ENCODE data around the gene CERT1.

CERT1 gene

DNA sequence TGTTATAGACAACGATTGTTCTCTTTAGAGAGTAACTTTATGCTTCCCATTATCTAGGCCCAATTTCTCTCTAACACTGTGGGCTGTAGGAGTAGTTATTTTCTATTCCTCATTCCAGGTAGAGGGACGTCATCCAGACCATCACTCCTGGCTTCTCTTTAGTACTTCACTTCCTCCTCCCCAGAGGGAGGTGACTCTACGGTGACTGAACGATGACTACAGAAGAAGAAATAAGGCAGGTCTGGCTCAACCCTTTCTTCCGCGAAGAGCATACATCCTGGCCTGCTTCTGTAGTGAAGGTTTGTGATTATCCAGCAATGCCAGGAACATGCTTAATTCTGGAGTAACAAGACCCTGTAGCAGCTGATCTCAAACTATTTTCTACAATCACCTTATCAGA, 123.6 kb downstream of the CERT1 start:
- no peak for DNase-seq

- DNase-seq: no peak
Measured at GRCh38 chr5:75384218-75384617, 127.2 kb downstream of the CERT1 start.

- DNase-seq: no peak
Measured at GRCh38 chr5:75381456-75381855, 130.0 kb downstream of the CERT1 start.

GRCh38 chr5:75380099-75380498, 131.3 kb downstream of the CERT1 start:
- DNase-seq: no peak

DNA sequence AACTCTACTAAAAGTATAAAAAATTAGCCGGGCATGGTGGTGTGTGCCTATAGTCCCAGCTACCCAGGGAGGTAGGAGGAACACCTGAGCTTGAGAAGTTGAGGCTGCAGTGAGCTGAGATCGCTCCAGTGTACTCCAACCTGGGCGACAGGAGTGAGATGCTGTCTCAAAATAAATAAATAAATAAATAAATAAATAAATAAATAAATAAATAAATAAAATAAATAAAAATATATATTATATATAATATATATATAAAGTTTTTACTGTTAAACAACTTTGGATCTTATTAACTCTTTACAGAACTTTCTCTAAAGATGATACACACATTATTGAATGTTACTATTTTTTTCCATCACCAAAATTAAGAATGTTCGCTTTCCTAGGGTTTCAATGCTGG, 136.0 kb downstream of the CERT1 start:
- no peak for DNase-seq

DNA sequence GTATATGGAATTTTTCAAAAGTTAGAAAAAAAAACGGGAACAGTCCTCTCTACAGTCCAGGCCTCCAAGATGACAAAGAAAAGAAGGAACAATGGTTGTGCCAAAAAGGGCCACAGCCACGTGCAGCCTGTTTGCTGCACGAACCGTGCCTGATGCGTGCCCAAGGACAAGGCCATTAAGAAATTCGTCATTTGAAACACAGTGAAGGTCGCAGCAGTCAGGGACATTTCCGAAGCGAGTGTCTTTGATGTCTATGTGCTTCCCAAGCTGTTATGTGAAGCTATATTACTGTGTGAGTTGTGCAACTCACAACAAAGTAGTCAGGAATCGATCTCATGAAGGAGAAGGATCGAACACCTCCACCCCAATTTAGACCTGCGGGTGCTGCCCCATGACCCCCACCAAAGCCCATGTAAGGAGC, 137.0 kb downstream of the CERT1 start:
- no peak for DNase-seq

- no peak for DNase-seq
Measured at GRCh38 chr5:75373862-75374261, 137.6 kb downstream of the CERT1 start.

DNA sequence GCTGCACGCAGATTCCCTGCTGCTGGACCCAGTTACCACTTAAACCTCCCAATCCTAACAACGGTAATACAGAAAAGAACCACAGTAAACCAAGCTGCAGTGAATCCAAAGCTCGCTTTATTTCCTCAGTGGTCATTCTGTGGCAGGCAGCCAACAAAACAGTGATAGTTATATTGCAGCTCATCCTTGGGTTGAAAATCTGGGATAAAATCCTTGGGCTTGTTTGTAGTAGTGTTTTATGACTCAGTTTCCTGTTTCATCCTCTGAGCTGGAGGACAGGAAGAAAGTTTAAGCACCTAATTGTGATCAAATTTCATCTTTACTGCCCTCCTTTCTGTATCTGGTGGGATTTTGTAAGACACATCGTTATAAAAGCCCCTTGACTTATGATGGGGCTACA, 143.0 kb downstream of the CERT1 start:
- DNase-seq: no peak

DNA sequence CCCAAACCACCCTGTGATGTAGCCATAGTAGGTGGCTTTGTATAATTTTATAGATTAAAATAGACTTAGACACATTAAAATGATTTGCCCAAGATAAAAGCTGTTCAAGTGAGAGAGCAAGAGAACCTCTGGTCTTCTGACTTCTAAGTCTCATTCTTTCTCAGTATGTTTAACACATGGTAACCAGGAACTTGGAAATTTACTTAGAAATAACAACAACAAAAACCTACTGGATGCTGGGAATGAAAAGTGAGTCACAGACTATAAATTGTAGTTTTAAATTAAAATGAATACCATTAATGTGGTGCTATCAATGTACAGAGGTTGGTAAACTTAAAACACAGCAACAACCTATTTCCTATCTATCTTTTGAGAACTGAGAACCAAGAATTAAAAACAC, 144.0 kb downstream of the CERT1 start:
- no peak for DNase-seq

- no peak for DNase-seq
Measured at GRCh38 chr5:75366787-75367186, 144.6 kb downstream of the CERT1 start.

GRCh38 chr5:75365740-75366139, 145.7 kb downstream of the CERT1 start:
- no peak for DNase-seq

DNA sequence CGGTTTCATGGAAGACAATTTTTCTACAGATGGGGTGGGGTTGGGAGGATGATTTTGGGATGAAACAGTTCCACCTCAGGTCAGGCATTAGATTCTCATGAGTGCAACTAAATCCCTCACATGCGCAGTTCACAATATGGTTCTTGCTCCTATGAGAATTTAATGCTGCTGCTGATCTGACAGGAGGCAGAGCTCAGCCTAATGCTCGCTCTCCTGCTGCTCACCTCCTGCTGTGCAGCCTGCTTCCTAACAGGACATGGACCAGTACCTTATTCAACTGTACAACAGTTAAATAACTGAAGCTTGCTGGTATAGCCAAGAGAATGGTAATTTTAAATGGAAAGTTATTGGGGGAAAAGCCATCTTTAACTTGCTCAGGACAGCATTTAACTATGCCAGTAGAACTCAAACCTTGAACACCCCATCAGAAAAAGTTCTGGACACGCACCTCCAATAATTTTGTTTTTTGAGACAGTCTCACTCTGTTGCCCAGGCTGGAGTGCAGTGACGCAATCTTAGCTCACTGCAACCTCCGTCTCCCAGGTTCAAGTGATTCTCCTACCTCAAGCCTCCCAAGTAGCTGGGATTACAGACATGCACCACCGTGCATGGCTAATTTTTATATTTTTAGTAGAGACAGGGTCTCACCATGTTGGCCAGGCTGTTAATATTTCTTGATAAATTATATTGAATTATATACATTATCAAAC, 146.7 kb downstream of the CERT1 start:
- DNase-seq: no peak

- no peak for DNase-seq
Measured at GRCh38 chr5:75363726-75364495, 147.5 kb downstream of the CERT1 start.

GRCh38 chr5:75363111-75363510, 148.3 kb downstream of the CERT1 start:
- no peak for DNase-seq

DNA sequence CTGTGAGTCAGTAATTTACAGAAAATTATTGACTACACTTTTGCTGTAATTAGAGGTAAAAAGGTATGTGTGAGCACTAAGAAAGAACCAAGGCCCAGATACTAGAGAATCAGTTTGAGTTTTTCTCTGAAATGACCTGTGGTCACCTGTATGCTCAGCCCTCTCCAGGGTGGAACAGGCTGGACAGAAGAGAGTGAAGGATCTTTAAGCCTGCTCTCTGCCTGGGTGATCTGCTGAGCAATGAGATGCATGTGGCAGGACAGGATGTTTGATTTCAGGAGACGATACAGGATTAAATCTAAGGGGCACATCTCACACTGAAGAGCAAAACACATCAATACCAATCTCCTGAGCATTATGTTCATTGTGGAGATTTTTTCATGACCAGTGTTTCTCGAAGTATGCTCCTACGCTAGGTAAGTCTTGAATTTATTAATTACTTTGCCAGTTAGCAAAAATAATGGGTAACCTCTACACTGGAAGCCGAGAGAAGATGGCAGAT, 148.9 kb downstream of the CERT1 start:
- DNase-seq: no peak

- no peak for DNase-seq
Measured at GRCh38 chr5:75361310-75361709, 150.1 kb downstream of the CERT1 start.

DNA sequence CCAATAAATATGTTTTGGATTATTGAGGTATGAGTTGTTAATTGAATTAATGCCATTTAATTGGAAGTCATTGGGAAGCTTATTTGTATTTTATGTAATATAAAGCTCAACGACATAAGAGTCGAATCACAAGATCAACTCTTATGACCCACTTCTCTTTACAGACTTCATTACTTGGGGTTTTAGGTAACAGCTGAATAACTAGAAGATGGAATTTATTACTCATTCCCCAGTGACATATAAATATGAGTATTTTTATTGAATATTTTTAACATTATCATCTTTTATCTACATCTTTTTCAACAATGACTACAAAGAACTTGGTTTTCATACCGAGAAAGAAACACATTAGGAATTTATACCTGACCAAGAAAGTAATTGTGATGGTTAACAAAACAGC, 153.3 kb downstream of the CERT1 start:
- DNase-seq: no peak

DNA sequence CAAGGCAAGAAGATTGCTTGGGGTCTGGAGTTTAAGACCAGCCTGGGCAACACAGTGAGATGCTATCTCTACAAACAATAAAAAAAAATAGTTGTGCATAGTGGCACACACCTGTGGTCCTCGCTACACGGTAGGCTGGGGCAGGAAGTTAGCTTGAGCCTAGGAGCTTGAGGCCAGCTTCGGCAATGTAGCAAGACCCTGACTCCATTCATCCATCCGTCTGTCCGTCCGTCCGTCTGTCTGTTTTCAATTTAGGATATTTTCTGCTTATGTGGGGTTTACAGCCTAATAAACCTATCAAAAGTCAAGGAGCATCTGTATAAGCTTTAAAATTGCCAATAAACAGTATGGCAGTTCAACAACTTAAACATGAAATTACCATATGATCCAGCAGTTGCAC, 154.7 kb downstream of the CERT1 start:
- DNase-seq: no peak

GRCh38 chr5:75355236-75355635, 156.2 kb downstream of the CERT1 start:
- no peak for DNase-seq

GRCh38 chr5:75351139-75351926, 160.1 kb downstream of the CERT1 start:
- no peak for DNase-seq

DNA sequence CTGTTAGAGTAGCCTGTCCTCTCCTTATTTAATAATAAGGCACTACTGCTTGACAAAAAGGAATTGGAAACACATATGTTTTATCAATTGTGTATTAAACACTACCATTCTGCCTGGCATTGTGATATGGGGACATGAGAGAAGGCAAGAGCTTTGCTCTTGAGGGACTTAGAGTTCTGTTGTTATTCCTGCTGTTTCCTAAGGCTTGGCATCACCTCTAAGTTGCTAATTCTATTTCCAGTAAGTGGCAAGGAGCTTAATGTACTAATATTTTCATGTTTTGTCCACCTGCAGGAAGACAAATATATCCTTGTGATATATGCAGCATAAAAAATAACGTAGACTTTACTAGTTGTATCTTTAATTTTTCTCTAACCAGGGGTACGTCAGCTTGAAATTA, 161.8 kb downstream of the CERT1 start:
- DNase-seq: no peak

- DNase-seq: no peak
Measured at GRCh38 chr5:75348241-75348640, 163.2 kb downstream of the CERT1 start.

GRCh38 chr5:75342836-75343235, 168.6 kb downstream of the CERT1 start:
- no peak for DNase-seq

DNA sequence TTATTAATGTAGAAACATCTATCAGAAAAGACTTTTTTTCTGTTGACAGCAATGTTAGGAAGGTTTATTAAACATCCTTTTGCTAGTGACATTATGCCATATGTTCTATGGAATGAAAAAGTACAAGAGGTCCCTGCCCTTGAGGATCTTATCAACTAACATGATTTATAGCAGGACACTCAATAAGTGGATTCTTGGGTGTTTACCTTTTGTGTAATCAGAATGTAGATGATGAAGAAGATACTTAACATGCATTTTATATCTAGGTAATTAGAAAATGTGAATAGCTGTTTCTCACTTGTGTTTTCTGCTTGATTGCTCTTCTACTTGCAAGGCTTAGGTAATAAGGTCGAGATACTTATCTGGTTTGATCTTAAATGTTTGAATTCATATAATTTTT, 169.5 kb downstream of the CERT1 start:
- DNase-seq: no peak

All from CD4-positive, alpha-beta T cell treated with Interleukin-17A for 1 hour (primary cell).